ENCODE data around the gene FREM1. TPM values are rescaled to one million over a fixed set of nuclear protein-coding genes. Genes with fewer than 3 reads are reported as not detected.

FREM1 gene
- total RNA-seq, 1 experiment from 2014 or later, result 0.17 TPM

DNA sequence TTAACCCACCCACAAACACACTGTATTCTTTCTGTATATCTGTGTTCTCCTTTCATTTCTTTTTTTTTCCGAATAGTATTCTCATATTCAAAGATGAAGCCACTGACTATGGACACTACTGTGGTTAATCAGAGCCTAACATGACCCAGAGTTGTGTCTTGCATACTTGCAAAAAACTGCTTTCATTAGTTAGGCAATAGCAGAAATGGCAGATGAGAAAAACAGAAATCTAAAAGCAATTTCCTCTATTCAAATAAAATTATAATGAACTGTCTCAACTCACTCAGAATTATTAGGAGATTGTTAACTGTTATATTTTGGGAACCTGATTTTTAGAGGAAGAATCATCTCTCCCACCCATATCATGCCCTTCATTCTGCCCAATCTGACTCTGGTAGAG, 45.9 kb downstream of the FREM1 start:
- ChIA-PET CTCF (interaction anchor here (0.5 kb wide), 1 partner anchor 284 kb away, joined by 4 read pairs; no protein-coding TSS in a partner anchor), POLR2A (ENCODE audit: unreplicated experiment) (no interaction called here)
- Histone ChIP-seq H2AFZ (no peak overlapping the region), H3K4me2 (no peak overlapping the region), H3K36me3 (ENCODE audit: low read depth) (no peaks in the 10 kb centered on the region), H3K27ac (no peak overlapping the region), H3K4me3 (no peak overlapping the region), H3K9me3 (ENCODE audit: insufficient read depth, low read depth) (no peaks in the 10 kb centered on the region), H4K20me1 (ENCODE audit: insufficient read depth) (no peaks in the 10 kb centered on the region), H3F3A (ENCODE audit: insufficient read depth, low read depth) (no peaks in the 10 kb centered on the region), H3K27me3 (ENCODE audit: insufficient read depth, low read depth) (no peaks in the 10 kb centered on the region), H3K79me2 (ENCODE audit: low read depth) (no peaks in the 10 kb centered on the region), H3K4me1 (replicated peaks; ENCODE audit: insufficient read depth) (no peaks in the 10 kb centered on the region), H3K9me2 (ENCODE audit: insufficient read depth) (no peaks in the 10 kb centered on the region)
- no peak for DNase-seq
- intact Hi-C loops (cut with micrococcal nuclease; ENCODE audit: unreplicated experiment), result no loop called here
- no TSS peak for BruUV-seq (replicated peaks)
- no peak for TF ChIP-seq CTCF (conservative IDR thresholded peaks at IDR 0.05)
- TF ChIP-seq EZH2 (IDR thresholded peaks at IDR 0.05; ENCODE audit: low read depth), result no peak

DNA sequence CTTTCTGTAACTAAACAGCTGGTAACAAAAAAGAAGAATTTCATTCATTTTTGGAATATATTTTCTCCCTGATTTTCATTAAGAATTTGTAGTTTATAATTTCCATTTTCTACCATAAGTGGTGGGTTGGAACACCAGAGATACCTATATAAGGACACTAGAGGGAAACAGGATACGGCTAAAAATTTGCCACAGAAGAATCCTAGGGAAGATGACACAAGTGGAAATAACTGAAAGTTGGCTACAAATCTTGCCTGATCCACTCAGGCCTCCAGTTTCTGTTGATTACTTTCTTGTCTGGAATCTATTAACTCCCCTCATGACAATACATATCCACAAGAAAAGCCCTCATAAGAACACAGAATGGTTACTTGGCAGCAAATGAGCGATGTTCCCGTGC, 46.8 kb downstream of the FREM1 start:
- intact Hi-C loops (cut with micrococcal nuclease; ENCODE audit: unreplicated experiment), result no loop called here
- TF ChIP-seq CTCF (conservative IDR thresholded peaks at IDR 0.05) (no peak), EZH2 (IDR thresholded peaks at IDR 0.05; ENCODE audit: low read depth) (no peak)
- H3K27me3 ChIP-seq (ENCODE audit: insufficient read depth, low read depth), result no peaks in the 10 kb centered on the region
- no peak overlapping the region for H2AFZ ChIP-seq
- BruUV-seq (replicated peaks), result no TSS peak
- no peak overlapping the region for H3K4me3 ChIP-seq
- H3K27ac ChIP-seq, result no peak overlapping the region
- ChIA-PET CTCF (no interaction called here), POLR2A (ENCODE audit: unreplicated experiment) (no interaction called here)
- H3K9me3 ChIP-seq (ENCODE audit: insufficient read depth, low read depth), result no peaks in the 10 kb centered on the region
- H3F3A ChIP-seq (ENCODE audit: insufficient read depth, low read depth), result no peaks in the 10 kb centered on the region
- H3K4me2 ChIP-seq, result no peak overlapping the region
- no peaks in the 10 kb centered on the region for H3K36me3 ChIP-seq (ENCODE audit: low read depth)
- no peak for DNase-seq
- H3K4me1 ChIP-seq (replicated peaks; ENCODE audit: insufficient read depth), result no peaks in the 10 kb centered on the region
- H3K79me2 ChIP-seq (ENCODE audit: low read depth), result no peaks in the 10 kb centered on the region
- no peaks in the 10 kb centered on the region for H3K9me2 ChIP-seq (ENCODE audit: insufficient read depth)
- H4K20me1 ChIP-seq (ENCODE audit: insufficient read depth), result no peaks in the 10 kb centered on the region

- DNase-seq, result no peak
- TF ChIP-seq CTCF (conservative IDR thresholded peaks at IDR 0.05) (no peak), EZH2 (IDR thresholded peaks at IDR 0.05; ENCODE audit: low read depth) (no peak)
- Histone ChIP-seq H3K27ac (no peak overlapping the region), H3F3A (ENCODE audit: insufficient read depth, low read depth) (no peaks in the 10 kb centered on the region), H3K9me3 (ENCODE audit: insufficient read depth, low read depth) (no peaks in the 10 kb centered on the region), H3K27me3 (ENCODE audit: insufficient read depth, low read depth) (no peaks in the 10 kb centered on the region), H4K20me1 (ENCODE audit: insufficient read depth) (no peaks in the 10 kb centered on the region), H3K36me3 (ENCODE audit: low read depth) (no peaks in the 10 kb centered on the region), H3K79me2 (ENCODE audit: low read depth) (no peaks in the 10 kb centered on the region), H3K9me2 (ENCODE audit: insufficient read depth) (no peaks in the 10 kb centered on the region), H3K4me2 (no peak overlapping the region), H2AFZ (no peak overlapping the region), H3K4me1 (replicated peaks; ENCODE audit: insufficient read depth) (no peaks in the 10 kb centered on the region), H3K4me3 (no peak overlapping the region)
- CTCF ChIA-PET, result no interaction called here
- POLR2A ChIA-PET (ENCODE audit: unreplicated experiment), result no interaction called here
- intact Hi-C loops (cut with micrococcal nuclease; ENCODE audit: unreplicated experiment), result no loop called here
- BruUV-seq (replicated peaks), result no TSS peak
Observed at GRCh38 chr9:14857449-14858305, 52.6 kb downstream of the FREM1 start.
